HG03064 (cell line): Measurements from ENCODE around the gene CCDC69.

Source experiments
- ATAC-seq: cut with Tn5 transposase; IDR thresholded peaks from one replicate; pipeline ENCODE4 v1.9.1; 2021; ENCODE audit warnings: low read depth; ENCODE audit not compliant: unreplicated experiment

CCDC69 gene

GRCh38 chr5:151173711-151174611, 49.9 kb downstream of the CCDC69 start:
- ATAC-seq = no peak

DNA sequence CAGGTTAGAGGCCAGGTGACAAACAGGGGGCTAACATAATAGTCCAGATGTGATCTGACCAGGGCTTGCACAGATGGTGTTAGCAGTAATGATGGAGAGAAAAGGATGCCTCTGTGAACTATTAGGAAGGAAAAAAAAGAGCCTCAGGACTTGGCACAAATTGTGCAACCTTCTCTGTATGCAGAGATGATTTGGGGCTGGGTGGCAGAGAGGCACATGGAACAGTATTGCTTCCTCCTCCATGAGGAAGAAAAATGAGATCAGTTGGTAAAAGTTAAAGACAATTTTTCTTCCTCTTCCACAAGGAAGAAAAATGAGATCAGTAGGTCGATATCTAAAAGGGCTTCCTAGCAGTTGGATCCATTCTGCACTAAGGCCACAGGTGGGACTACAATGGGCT, 52.4 kb downstream of the CCDC69 start:
- ATAC-seq = no peak

- no peak for ATAC-seq
Measured at GRCh38 chr5:151168602-151169344, 55.1 kb downstream of the CCDC69 start.

DNA sequence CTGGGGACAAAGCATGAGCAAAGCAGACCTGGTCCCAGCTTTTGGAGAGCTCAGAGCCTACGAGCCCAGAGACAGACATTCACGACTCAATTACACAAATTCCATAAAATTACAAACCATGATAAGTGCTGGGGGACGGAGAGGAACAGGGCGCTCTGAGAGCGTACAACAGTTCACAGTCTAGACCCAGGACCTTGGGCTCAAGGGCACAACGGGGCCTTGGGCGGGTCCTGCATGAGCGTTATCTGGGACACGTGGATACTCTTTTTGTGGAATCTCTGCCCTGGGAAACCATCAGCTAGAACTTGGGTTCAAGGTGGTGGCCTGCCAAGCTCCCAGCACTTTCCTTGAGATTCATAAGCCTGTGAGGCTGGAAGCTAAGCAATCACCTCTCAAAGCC, 56.9 kb downstream of the CCDC69 start:
- ATAC-seq = no peak

DNA sequence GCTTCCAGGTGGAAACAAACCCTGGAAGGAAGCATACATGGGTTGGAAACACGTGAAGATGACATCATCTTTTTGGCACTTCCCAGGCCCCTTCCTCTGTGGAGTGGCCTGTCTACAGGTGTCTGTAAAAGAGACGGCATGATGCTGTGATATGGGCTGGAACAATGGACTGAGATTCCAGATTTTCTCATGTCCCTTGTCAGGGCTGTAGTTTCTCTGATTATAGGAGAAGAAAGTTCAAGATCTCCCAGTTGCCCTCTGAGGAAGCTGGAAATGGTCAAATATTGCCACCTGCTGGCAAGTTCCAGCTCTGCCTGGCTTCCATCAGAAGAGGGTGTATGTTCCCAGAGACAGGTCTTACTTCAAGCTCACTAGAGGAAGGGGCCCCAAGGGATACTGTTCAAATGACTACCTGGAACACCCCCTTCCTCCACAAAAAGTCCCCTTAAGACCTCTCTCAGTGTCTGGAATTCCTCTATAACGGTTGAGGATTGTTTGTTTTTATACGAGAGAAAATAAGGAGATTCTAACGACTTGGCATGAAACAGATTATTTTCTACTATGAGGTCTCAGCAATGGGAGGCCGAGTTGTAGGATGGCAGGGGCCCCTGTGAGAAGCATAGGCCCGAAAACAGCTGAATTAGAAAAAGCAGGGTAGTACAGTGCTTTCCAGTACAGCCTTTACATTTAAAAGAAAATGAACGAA, 59.1 kb downstream of the CCDC69 start:
- ATAC-seq = peak; percentile 91

- no peak for ATAC-seq
Measured at GRCh38 chr5:151162776-151163175, 61.1 kb downstream of the CCDC69 start.

DNA sequence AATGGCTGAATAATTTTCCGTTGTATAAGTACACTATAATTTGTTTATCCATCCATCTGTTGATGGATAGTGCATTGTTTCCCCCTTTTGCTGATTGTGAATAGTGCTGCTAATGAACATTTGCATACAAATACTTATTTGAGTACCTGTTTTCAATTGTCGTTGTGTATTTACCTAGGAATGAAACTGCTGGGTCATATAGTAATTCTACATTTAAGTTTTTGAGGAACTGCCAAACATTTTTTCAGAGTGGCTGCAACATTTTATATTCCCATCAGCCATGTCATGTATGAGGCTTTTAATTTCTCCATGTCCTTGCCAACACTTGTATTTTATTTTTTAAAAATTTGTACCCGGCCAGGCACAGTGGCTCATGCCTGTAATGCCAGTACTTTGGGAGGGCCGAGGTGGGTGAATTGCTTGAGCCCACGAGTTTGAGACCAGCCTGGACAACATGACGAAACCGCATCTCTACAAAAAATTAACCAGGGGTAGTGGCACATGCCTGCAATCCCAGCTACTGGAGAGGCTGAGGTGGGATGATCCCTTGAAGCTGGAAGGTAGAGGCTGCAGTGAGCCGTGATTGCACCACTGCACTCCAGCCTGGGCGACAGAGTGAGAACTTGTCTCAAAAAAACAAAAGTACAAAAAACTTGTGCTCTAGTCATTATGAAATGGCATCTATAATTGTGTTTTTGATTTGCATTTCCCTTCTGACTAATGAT, 64.1 kb downstream of the CCDC69 start:
- no peak for ATAC-seq

DNA sequence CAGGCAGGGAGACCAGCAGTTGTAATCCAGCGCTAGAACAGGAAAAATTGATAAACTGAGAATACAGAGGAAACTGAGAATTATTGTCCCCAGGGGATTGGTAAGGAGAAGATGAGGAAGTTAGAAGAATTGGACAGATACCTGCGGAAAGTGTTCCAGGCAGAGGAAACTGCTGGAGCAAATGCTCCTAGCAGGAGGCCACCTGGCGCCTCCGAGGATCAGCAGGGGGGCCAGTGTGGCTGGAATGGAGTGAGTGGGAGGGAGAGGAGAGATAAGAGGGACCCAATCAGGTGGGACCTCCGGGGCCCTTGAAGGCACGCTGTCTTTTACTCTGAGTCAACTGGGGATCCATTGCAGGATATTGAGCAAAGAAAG, 65.6 kb downstream of the CCDC69 start:
- ATAC-seq = no peak

DNA sequence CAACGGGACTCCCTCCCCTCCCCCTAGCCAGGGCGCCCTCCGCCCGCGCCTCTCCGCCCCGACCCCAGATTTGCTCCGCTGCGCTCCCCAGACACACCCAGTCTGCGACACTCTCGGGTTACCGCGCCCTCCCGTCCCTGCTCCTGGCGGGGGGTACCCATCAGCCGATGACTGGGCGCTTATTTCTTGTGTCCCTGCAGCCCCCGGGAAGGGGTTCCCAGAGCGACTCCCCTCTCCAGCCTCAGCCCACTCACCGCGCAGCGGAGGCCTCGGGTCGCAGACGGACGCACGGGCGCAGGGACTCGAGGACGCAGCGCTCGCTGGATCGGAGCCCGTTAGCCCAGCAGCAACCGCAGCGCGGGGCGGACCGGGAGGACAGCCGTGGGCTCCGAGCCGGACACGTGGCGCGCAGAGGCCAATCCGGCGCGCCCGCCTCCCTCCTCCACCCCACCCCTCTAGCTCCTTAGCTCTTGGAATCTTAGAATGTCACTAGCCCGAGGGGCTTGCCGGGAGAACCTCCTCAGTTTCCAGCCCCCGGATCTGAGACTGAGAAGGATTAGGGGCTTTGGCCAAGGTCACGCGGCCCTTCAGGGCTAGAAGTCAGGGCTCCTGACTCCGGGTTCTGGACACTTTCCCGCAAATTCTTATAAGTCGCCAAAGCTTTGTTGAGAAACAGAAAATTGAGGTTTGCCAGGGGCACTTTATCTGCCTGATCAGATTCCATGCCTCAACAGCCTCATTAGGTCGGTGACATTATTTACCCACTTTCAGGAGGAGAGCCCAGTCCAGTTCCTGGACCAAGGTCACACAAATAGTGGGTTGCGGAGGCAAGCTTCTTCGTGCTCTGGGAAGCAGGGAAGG, 66.2 kb downstream of the CCDC69 start, which contains the start of gene ANXA6:
Gene ANXA6 (minus strand): TSS at position 354 of the 861 bp plus-strand sequence. CDS start 9,878 bp downstream, outside the sequence.
- peak; percentile 54 for ATAC-seq

- ATAC-seq = no peak
Measured at GRCh38 chr5:151156507-151157420, 67.1 kb downstream of the CCDC69 start.

DNA sequence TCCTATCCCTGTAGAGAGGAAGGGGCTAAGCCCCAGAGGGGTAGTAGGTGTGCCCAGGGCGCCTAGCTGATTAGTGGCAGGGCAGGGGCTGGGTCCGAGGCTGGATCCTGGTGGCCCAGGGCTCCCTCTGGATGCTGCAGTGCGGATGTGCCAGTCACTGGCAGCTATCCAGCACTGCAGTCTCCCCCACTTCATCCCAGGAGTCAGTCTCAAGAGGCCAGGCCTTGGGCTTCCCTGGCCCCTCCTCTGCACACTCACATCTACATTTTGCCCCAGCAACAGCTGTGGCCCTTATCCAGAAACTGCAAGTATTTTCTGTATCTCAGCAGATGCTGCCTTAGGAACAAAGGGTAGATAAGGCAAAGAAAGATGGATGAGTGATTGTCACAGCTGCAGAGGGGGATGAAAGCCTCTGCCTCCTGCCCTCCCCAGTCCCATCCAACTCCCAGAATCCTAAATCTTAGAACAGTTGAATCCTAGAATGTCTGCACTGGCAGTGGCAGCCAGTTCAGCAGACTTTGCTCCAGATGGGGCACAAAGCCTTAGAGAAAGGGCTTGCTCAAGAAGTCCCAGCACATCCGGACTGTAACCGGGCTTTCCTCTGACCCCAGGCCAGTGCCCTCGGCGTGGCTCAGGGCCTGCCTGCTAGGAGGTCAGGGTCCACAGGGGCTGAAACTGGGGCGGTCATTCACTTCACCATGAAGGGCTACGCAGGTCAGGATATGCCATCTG, 68.0 kb downstream of the CCDC69 start:
- ATAC-seq = peak; percentile 24

GRCh38 chr5:151154931-151155774, 68.7 kb downstream of the CCDC69 start:
- ATAC-seq = peak; percentile 31

DNA sequence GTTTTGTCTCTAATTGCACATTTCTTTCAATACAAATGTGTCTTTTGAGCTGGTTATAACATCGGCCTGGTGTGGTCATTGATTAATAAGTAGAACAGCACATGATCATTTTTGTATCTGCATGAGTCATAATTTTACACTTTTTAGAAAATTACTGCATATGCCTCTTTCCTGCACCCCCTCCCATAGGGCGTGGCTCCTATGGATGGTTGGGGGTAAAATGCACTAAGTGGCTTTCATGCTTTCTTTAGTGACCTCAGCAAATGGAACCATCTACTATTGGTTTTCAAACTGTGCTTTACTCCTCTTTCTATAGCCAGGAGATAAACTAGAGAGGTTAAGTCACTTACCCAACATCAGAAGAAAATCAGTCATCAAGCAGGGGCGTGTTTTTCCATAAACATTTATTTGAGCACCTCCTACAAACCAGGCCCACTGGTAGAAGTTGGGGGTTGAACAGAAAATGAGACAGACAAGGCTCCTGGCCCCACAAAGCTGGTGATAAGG, 70.1 kb downstream of the CCDC69 start:
- no peak for ATAC-seq

DNA sequence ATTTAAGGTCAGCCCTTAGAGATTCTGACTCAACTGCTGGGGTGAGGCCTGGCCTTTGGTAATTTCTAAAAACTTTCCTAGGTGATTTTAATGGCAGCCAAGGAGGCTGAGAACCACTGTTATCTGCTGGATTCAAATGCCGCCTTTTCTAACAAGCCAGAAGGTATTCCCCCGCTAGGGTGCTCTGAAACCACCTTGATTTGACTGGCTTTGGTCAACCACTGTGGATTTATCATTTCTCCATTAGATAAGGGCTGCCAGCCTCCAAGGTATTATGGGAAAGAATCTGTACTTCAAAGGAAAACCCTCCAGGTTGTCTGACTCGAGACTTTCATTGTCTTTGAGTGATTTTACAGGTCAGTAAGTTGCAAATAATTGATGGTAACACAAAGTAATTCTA, 70.6 kb downstream of the CCDC69 start:
- ATAC-seq = no peak

GRCh38 chr5:151151793-151152192, 72.1 kb downstream of the CCDC69 start:
- no peak for ATAC-seq

DNA sequence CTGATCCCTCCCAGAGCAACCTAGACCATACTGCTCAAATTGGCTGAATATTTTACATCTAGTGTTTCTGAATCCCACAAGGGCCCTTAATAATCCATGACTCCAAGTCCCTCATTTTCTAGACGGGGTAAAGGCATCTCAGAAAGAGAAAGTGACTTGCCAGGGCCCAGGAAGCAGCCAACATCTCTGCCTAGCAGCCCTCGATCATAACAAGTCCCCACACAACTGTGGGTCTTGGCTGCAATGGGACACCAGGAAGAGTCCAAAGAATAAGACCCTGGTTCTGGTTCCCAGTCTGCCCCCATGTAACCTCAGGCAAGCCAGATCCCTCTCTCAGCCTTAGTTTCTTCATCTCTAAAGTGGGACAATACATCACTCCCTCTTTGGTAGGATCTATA, 72.6 kb downstream of the CCDC69 start:
- ATAC-seq = no peak
